ENCODE data around the gene CDH18.

GRCh38 chr5:19616701-19617215, 371.2 kb downstream of the CDH18 start:
- no peak for TF ChIP-seq CTCF (conservative IDR thresholded peaks at IDR 0.05 in 1 of 2, IDR thresholded peaks at IDR 0.05 in 1 of 2; ENCODE audit: low read depth in 1 of 2, low read length in 2 of 2)
- no peak for TF ChIP-seq EZH2 (IDR thresholded peaks at IDR 0.05; ENCODE audit: low read length, missing control alignments)

All from fibroblast of lung (primary cell).